K562 (cell line): Measurements from ENCODE around the gene RAMAC. TPM values are rescaled to one million over a fixed set of nuclear protein-coding genes. Genes with fewer than 3 reads are reported as not detected.

Experiments used
- ADNP ChIP-seq: fragments of 200-800 bp; sonication (Bioruptor generic); IDR thresholded peaks from 2 replicates; pipeline ENCODE4 v1.6.1; 2016; ENCODE audit warnings: missing genetic modification characterization, missing compliant biosample characterization
- CBX3 ChIP-seq, 2 experiments: IDR thresholded peaks; 1 replicate in 1 of 2; 2 replicates in 1 of 2; pipeline ENCODE4 v1.6.1; 2012; ENCODE audit warnings: inconsistent platforms in 2 of 2, low read length in 2 of 2, borderline replicate concordance in 1 of 2, control low read depth in 1 of 2
- polyA plus RNA-seq, 8 experiments: library from polyadenylated mRNA; depleted of rRNA in 4 of 8; stranded (reverse) in 5 of 8; unstranded in 3 of 8; fragments of >200 nt; fragmentation: Nextera tagmentation in 2 of 8; fragmentation: Illumina TruSeq in 1 of 8; extraction: Ambion mirVana in 2 of 8; extraction: Trizol in 1 of 8; gene quantifications; 2 replicates each; pipeline versions ENCODE4 v1.2.1 to v1.2.3, GENCODE V29; 2011 to 2014; ENCODE audit warnings: inconsistent platforms in 1 of 8, missing spikeins in 1 of 8
- total RNA-seq, 7 experiments: library from RNA; depleted of rRNA in 6 of 7; stranded (reverse); fragments of >200 nt in 6 of 7; fragmentation: Illumina TruSeq in 2 of 7; extraction: Trizol in 2 of 7; gene quantifications; 2 replicates each; pipeline versions ENCODE4 v1.2.1 to v1.2.3, GENCODE V29; 2011 to 2021; ENCODE audit warnings: low replicate concordance in 1 of 7
- TF ChIP-seq, protein P1 (sequence below): sonication (generic); formaldehyde crosslinking; IDR thresholded peaks from 2 replicates; pipeline ENCODE4 v1.8.1; 2022; ENCODE audit warnings: missing genetic modification reagents
- TF ChIP-seq, protein P2 (sequence below), 2 experiments: fragments of 450-650 bp in 1 of 2; sonication (generic) in 1 of 2; formaldehyde crosslinking in 1 of 2; IDR thresholded peaks; 2 replicates each; pipeline versions ENCODE4 v1.7.1 to v1.9.0; 2016 to 2022; ENCODE audit warnings: inconsistent platforms in 1 of 2, mild to moderate bottlenecking in 1 of 2, missing genetic modification reagents in 1 of 2

Gene RAMAC
- total and polyA plus RNA-seq, 9 of the 15 experiments (the other 6 are each of a cell fraction or from before 2014, with no cell fraction given), result 26.9 to 108 (median 38.4) TPM

DNA sequence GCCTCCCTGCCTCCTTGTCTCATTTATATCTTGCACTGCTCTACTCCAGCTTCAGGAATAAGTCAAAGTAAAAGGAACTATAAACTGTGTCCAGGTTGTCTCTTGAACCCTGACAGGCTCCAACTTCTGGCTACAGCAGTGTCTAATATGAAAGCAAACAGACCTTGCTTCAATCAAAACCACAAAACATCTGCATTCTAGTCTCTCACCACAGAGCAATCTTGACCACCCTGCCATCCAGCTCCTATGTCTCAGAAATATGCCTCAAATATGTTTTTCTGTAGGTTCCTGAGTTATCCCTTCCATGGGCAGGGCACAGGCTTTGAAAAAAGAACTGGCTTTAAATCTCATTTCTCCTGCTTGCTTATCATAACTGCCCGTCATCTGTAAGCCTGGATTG lies 13.0 kb upstream of the RAMAC start (continued):
- TF ChIP-seq, protein P1, sequence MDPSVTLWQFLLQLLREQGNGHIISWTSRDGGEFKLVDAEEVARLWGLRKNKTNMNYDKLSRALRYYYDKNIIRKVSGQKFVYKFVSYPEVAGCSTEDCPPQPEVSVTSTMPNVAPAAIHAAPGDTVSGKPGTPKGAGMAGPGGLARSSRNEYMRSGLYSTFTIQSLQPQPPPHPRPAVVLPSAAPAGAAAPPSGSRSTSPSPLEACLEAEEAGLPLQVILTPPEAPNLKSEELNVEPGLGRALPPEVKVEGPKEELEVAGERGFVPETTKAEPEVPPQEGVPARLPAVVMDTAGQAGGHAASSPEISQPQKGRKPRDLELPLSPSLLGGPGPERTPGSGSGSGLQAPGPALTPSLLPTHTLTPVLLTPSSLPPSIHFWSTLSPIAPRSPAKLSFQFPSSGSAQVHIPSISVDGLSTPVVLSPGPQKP (CRISPR knock-in tag), result no peak
- TF ChIP-seq CBX3 (IDR thresholded peaks at IDR 0.05; ENCODE audit: borderline replicate concordance in 1 of 2, low read length in 2 of 2) (no peak), ADNP (tag) (no peak)
- TF ChIP-seq, protein P2, sequence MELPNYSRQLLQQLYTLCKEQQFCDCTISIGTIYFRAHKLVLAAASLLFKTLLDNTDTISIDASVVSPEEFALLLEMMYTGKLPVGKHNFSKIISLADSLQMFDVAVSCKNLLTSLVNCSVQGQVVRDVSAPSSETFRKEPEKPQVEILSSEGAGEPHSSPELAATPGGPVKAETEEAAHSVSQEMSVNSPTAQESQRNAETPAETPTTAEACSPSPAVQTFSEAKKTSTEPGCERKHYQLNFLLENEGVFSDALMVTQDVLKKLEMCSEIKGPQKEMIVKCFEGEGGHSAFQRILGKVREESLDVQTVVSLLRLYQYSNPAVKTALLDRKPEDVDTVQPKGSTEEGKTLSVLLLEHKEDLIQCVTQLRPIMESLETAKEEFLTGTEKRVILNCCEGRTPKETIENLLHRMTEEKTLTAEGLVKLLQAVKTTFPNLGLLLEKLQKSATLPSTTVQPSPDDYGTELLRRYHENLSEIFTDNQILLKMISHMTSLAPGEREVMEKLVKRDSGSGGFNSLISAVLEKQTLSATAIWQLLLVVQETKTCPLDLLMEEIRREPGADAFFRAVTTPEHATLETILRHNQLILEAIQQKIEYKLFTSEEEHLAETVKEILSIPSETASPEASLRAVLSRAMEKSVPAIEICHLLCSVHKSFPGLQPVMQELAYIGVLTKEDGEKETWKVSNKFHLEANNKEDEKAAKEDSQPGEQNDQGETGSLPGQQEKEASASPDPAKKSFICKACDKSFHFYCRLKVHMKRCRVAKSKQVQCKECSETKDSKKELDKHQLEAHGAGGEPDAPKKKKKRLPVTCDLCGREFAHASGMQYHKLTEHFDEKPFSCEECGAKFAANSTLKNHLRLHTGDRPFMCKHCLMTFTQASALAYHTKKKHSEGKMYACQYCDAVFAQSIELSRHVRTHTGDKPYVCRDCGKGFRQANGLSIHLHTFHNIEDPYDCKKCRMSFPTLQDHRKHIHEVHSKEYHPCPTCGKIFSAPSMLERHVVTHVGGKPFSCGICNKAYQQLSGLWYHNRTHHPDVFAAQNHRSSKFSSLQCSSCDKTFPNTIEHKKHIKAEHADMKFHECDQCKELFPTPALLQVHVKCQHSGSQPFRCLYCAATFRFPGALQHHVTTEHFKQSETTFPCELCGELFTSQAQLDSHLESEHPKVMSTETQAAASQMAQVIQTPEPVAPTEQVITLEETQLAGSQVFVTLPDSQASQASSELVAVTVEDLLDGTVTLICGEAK (IDR thresholded peaks at IDR 0.05), result no peak
- TF ChIP-seq, protein P2 (CRISPR knock-in tag; IDR thresholded peaks at IDR 0.05), result no peak
